BE2C (cell line): ENCODE results near the gene COL5A1.

Source experiments
- DNase-seq: peaks from one replicate; pipeline ENCODE4 v3.0.0-alpha.2; 2020
- H3K27me3 ChIP-seq: fragments of 250-450 bp; sonication (Bioruptor Pico); 2 replicates; pipeline ENCODE4 v1.5.1; 2020; ENCODE audit warnings: mild to moderate bottlenecking
- H3K36me3 ChIP-seq: fragments of 250-450 bp; sonication (Bioruptor Pico); 2 replicates; pipeline ENCODE4 v1.5.1; 2020; ENCODE audit warnings: mild to moderate bottlenecking
- H3K4me1 ChIP-seq: fragments of 250-450 bp; sonication (Bioruptor Pico); 2 replicates; pipeline ENCODE4 v1.5.1; 2020
- H3K4me3 ChIP-seq: 2 replicates; pipeline ENCODE4 v1.5.1; 2011; ENCODE audit warnings: low read depth, low read length
- H3K9me3 ChIP-seq: fragments of 250-450 bp; sonication (Bioruptor Pico); 2 replicates; pipeline ENCODE4 v1.5.1; 2020
- CTCF ChIP-seq: IDR thresholded peaks from 2 replicates; pipeline ENCODE4 v1.5.1; 2012; ENCODE audit warnings: mild to moderate bottlenecking, low read depth, low read length

COL5A1 gene

GRCh38 chr9:134622896-134623257, 18.7 kb upstream of the COL5A1 start:
- Histone ChIP-seq H3K36me3 (no peaks in the 10 kb centered on the region), H3K27me3 (no peaks in the 10 kb centered on the region), H3K4me1 (peaks cover 3% of the 10 kb centered on the region; the same call in 1 of the 2 replicates), H3K4me3 (no peak overlapping the region), H3K9me3 (no peaks in the 10 kb centered on the region)
- peak; percentile 3 for DNase-seq
- no peak for TF ChIP-seq CTCF

DNA sequence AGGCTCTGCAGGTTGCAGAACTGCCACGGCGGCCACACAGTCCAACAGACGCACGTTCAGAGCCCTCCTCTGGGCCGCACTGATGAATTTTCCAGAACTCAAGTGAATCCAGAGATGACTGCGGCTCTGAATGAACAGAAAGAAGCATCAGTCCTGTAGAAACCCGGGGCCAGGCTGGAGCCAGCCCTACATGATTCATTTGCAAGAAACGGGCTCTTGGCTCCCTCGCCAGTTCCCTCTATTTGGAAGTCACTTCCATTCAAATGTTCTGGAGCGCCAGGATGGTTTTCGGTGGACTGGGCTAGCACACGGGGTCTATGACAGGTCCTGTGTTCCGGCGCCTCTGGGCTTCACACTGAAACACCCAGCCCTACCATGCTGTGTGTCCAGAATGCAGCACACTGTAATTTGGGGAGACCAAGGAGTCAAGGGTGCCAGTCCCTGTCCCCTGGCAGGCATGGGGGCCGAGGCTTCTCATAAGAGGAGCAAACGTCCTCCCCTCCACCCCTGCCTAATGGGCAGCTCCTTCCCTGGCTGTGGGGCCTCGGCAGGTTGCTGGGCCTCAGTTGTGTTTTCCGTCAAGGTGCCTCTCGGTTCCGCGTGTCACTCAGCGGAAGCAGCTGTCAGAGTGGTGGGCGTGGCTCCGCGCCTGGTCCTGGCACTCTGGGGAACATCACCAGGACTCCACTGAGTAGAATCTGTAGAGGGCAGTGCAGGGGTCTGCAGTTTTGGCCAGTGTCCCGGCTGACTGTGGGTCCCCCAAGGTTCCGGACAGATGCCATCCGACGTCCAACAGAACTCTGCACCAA, 18.1 kb upstream of the COL5A1 start:
- no peak overlapping the region for H3K4me3 ChIP-seq
- no peaks in the 10 kb centered on the region for H3K9me3 ChIP-seq
- H3K36me3 ChIP-seq, result no peaks in the 10 kb centered on the region
- H3K4me1 ChIP-seq, result peaks cover 3% of the 10 kb centered on the region; the same call in 1 of the 2 replicates
- peak; percentile 10 for DNase-seq
- no peaks in the 10 kb centered on the region for H3K27me3 ChIP-seq
- no peak for TF ChIP-seq CTCF

DNA sequence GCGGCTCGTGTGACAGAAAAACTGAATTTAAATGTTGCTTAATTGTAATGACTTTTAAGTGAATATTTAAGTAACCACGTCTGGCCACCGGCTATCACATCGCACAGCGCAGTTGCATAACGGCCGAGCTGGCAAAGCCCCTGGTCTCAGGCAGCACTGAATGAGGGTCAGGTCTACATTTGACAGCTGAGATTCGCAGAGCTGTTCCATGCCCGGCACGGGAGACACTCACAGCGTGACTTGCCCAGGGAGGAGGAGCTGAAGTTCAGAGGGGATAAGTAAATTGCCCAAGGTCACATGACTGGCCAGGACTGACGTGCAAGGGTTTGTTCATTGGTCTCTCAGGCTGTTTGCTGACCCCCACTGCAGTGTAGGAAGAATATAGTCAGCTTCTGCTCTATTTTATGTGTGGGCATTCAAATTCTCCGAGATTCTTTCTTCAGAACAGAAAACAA, 17.4 kb upstream of the COL5A1 start:
- peak; percentile 3 for DNase-seq
- H3K36me3 ChIP-seq, result no peaks in the 10 kb centered on the region
- H3K27me3 ChIP-seq, result no peaks in the 10 kb centered on the region
- H3K9me3 ChIP-seq, result no peaks in the 10 kb centered on the region
- TF ChIP-seq CTCF, result no peak
- H3K4me1 ChIP-seq, result peaks cover 3% of the 10 kb centered on the region; the same call in 1 of the 2 replicates
- no peak overlapping the region for H3K4me3 ChIP-seq

- TF ChIP-seq CTCF, result no peak
- H3K36me3 ChIP-seq, result no peaks in the 10 kb centered on the region
- peaks cover 3% of the 10 kb centered on the region; the same call in 1 of the 2 replicates for H3K4me1 ChIP-seq
- no peaks in the 10 kb centered on the region for H3K9me3 ChIP-seq
- no peaks in the 10 kb centered on the region for H3K27me3 ChIP-seq
- H3K4me3 ChIP-seq, result no peak overlapping the region
- peak; percentile 17 for DNase-seq
These were observed 16.9 kb upstream of the COL5A1 start for GRCh38 chr9:134624621-134625181.

DNA sequence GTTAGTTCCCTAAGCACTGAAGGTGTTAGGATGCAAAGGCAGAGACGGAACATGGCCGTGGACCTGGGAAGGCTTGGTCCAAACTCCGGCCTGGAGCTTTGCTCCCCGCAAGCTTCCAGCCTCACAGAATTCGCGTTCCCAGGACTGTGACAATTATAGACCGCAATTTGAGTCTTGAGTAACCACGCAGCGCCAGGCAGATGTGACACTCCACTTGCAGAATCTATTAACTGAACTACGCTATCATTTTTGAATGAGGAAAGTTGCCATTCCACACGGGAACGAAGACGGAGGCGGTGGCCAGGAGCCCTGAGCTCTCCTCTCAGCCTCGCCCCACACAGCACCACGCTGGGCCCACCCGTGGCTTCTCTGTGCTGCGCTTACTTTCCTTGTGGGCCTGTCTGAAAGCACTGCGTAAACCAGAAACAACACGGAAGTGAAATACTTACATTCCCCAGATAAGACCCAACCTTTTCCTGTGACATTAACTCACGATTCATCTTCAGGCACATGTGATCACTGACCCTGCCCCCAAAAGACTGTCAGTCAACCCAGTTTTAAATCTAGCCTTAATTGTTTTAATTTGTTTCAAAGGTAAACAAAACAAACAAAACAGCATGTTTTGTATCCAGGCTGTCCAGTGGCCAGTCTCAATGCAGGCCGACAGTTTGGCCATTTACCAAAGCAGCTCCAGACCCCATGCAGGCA, 16.1 kb upstream of the COL5A1 start:
- TF ChIP-seq CTCF, result no peak
- Histone ChIP-seq H3K4me3 (no peak overlapping the region), H3K36me3 (no peaks in the 10 kb centered on the region), H3K27me3 (no peaks in the 10 kb centered on the region), H3K4me1 (peaks cover 1% of the 10 kb centered on the region; the same call in 1 of the 2 replicates), H3K9me3 (no peaks in the 10 kb centered on the region)
- peak; percentile 3 for DNase-seq
